HG02642 (cell line): Measurements from ENCODE around the gene STX19.

Experiments
- ATAC-seq: cut with Tn5 transposase; IDR thresholded peaks from one replicate; pipeline ENCODE4 v1.9.1; 2021; ENCODE audit warnings: mild to moderate bottlenecking; ENCODE audit not compliant: unreplicated experiment, poor library complexity

STX19 gene

DNA sequence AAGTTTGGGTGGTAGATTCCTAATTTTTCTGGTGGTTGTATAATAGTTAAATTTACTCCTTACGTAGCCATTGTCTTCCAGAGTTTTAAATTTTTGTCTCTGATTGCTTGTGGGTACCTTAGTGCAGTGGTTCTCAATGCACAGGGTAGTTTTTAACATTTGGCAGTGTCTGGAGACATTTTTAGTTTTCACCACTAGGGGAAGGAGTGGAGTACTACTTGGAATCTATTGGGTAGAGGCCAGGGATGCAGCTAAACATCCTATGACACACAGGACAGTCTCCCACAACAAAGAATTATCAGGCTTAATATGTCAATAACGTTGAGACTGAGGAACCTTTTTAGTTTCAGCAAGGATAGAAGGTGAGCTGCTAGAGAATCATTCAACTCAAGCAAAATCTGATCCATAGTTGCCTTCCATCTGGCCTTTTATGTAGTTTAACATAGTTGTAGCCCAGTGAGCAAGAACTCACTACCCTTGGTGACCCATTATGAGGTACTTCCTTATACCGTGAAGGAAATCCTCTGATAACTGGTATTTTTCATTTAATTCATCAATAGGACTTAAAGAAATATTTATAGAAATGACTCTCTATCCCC, 8.6 kb upstream of the STX19 start:
- peak; percentile 81 for ATAC-seq

DNA sequence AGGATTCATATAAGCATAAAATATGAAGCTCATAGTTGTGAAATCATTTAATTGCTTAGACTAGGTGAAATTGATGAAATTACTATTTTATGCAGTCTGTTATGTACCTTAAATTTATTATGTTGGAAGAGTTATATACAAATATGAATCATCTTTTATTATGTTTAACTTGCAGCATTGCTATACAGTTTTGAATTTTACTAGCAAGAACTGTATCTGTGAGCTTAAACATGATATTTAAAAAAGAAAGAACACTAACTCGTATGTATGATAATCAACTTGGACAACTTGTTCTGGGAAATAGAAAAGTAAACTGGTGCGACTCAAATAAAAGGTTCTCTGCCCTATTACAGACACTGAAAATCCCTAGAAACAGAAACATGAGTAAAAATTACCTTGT, 1.8 kb downstream of the STX19 start:
- ATAC-seq: no peak

- no peak for ATAC-seq
Observed at GRCh38 chr3:94024385-94024784, 4.0 kb downstream of the STX19 start.

GRCh38 chr3:94020293-94020692, 8.1 kb downstream of the STX19 start:
- no peak for ATAC-seq

GRCh38 chr3:94019659-94020058, 8.7 kb downstream of the STX19 start:
- ATAC-seq: no peak

DNA sequence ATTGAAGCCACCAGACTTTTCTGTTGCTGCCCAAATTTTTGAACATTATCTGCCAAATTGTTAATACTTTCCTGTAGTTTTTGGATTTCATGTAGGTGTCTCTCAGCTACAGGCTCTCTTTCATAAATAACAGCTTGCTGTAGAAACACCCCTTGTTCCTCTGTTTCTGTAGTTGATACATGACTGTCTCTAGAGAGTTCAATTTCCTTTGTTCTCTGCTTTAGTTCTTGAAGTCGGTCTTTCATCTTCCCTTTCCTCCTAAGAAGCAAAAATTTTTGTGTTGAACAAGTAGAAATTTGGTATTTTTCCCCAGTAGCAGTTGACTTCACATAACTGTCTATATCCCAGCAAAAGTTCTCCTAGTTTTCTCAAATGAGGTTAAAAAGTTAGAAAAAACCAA, 13.4 kb downstream of the STX19 start:
- no peak for ATAC-seq

DNA sequence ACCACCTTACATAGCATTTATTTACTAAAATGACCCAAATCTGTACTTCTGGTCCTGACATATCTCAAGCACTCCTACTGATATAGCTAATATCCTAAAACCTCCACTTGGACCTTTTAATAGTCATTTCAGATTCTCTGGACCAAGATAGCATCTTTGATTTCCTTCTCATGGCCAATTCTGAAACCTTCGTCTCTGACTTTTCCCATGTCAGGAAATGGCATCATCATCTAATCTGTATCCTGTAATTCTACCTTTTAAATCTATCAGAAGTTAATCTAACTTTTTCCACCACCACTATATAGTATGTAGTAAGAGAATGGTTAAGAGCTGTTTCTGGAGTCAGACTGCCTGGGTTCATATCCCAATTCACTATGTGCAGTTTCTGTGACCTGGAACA, 16.2 kb downstream of the STX19 start:
- no peak for ATAC-seq

DNA sequence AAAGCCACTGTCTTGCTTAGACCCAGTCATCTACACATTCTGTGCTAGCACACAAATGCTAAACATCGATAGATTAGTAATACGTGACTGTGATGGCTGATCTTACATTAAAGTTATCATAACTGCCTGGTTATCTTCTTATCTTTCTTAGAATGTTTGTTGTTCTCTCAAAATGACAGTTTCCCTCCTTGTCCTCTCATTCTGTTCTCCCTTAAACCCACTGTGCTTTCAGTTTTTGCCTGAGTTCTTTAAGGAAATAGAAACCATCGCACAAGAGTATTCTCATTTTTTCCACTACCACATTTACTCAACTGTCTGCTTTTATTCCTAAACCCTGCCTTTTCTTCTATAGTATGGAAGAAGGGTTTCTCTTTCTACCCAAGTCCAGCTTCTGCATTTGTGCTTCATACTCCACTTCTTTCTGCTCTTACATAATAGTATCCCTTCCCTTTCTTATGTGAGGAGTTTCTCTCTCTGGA, 17.1 kb downstream of the STX19 start:
- no peak for ATAC-seq

DNA sequence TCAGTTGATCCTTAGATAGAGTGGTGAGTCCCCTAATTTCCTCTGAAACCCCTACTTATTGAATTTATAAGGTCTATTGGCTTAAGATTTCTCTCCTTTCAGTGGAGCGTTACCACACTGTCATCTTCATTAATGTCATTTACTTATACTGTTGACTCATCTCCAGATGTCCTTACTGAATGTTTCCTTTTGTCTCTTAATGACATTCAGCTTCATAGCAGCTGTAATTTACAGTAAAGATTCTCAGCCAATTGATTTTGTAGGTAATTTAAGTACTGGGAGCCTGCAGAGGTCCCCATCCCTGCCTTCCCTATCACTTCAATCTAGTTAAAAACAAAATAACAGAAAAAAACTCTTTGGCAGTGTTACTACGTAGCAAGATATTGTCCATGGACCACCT, 18.8 kb downstream of the STX19 start:
- no peak for ATAC-seq

GRCh38 chr3:94008253-94008652, 20.1 kb downstream of the STX19 start:
- no peak for ATAC-seq

- ATAC-seq: peak; percentile 92
Observed at GRCh38 chr3:94004301-94004910, 24.0 kb downstream of the STX19 start.

DNA sequence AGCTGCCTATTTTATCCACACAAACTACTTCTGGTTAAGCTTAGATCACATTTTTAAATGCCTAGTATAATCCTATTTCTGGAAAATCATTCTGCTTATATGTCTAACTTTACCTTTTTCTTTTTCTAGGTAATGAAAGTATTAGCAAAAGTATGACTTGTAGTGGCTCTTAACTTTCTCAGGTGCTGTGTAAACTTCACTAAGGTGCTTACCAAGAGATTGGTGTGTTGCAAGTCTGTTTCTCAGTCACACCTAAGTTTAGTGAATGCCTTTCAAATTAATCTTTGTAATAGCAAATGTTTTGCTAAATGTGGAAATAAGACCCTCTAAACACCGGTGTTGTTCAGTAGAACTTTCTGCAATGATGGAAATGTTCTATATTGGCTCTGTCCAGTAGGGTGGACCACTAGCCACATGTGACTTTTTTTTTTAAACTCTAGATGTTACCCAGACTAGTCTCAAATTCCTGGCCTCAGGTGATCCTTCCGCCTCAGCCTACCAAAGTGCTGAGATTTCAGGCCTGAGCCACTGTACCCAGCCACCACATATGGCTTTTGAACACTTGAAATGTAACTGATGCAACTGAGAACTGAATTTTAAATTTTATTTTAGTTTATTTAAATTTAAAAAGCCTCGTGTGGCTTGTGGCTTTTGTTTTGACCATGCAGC, 26.4 kb downstream of the STX19 start:
- no peak for ATAC-seq

GRCh38 chr3:94001191-94001590, 27.2 kb downstream of the STX19 start:
- ATAC-seq: no peak

DNA sequence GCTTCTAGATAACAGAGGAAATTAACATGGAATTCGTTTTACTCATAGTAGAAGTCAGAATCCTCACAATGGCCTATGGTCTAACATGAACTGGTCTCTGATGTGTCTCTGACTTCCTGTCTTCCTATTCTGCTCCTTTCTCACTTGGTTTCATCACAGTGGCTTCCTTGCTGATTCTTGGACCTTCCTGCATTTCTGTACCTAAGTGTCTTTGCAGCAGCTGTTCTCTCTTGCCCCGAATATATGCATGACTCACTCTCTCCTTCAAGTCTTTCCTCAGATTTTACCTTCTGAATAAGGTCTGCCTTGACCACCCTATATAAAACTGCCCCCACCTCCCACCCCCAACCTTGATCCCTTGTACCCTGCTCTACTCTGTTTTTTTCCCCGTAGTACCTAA, 34.3 kb downstream of the STX19 start:
- no peak for ATAC-seq

DNA sequence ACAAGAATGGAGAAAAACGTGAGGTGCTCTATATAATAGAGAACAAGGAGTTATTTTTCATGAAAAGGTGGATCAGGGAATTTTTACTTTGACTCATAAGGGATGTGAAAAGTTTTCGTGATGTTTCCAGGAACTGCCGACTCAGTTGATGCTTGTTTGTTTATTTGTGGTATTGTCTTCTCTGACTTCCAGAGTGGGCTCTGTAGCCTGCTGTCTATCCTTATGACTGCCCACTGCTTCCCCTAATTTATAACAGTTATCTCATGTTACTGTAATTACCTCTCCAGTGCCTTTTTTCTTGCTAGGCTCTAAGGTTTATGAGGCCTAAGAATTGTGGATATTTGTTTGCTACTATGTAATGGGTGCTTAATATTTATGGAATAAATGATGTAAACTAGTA, 36.2 kb downstream of the STX19 start:
- ATAC-seq: no peak

GRCh38 chr3:93991631-93992030, 36.8 kb downstream of the STX19 start:
- ATAC-seq: no peak

GRCh38 chr3:93989241-93989640, 39.2 kb downstream of the STX19 start:
- no peak for ATAC-seq

DNA sequence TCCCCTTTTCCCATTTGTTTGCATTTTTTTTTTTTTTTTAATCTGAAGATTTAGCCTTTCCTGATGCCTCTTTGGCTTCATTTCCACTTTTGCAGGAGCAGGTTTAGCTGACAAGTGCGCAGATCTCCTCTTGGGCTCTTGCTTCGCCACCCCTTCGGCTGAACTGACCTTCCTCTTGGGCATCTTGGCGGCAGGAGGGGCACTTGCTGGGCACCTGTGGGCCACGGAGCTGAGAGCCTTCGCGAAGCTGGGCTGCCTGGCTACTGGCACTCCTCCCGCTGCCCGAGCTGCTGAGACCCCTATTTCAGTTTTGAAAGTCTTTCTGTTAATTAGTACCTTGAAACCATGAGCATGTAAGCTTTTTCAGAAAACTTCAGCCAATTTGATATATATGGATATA, 39.6 kb downstream of the STX19 start:
- ATAC-seq: no peak

- ATAC-seq: no peak
Observed at GRCh38 chr3:93988283-93988682, 40.1 kb downstream of the STX19 start.

- no peak for ATAC-seq
Observed at GRCh38 chr3:93984618-93985017, 43.8 kb downstream of the STX19 start.

- no peak for ATAC-seq
Observed at GRCh38 chr3:93983408-93983807, 45.0 kb downstream of the STX19 start.

- ATAC-seq: no peak
Observed at GRCh38 chr3:93981649-93982048, 46.7 kb downstream of the STX19 start.
